C1 segment of cervical spinal cord (tissue), 14 donors: ENCODE measurements around the gene FNDC3B.
A peak's percentile ranks its signal among the peaks of the same experiment; 100 is the strongest.

Experiments
- DNase-seq, 14 donors: peaks; one replicate each; lab custom pipeline; 2025; lab: John Stamatoyannopoulos, UW

The FNDC3B gene

DNA sequence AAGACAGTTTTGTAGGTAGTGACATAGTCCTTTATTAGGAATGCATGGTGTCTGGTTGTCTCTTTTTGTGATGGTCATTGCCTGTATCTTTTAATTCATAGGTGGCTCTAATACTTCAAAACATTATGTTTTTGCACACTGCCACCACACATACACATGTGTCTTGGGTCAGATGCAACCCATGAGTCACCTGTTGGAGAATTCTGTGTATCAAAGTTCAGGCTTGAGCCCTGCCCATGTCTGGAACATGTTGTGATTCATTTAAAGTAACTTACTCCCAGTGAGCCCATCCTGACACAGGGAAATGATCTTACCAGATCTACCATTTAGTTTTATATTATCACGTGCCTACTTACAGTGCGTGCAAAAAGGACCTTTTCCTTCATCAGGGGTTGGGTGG, 266.2 kb downstream of the FNDC3B start:
- no peak for DNase-seq

GRCh38 chr3:172305974-172306373, 266.6 kb downstream of the FNDC3B start:
- no peak for DNase-seq

GRCh38 chr3:172307141-172307560, 267.8 kb downstream of the FNDC3B start:
- no peak for DNase-seq

- DNase-seq = no peak
These were observed 269.7 kb downstream of the FNDC3B start for GRCh38 chr3:172309059-172309458.

- no peak for DNase-seq
These were observed 270.5 kb downstream of the FNDC3B start for GRCh38 chr3:172309741-172310427.

- no peak for DNase-seq
These were observed 271.0 kb downstream of the FNDC3B start for GRCh38 chr3:172310428-172310760.

- no peak for DNase-seq
These were observed 271.8 kb downstream of the FNDC3B start for GRCh38 chr3:172311217-172311616.

GRCh38 chr3:172312001-172312400, 272.6 kb downstream of the FNDC3B start:
- DNase-seq = no peak

DNA sequence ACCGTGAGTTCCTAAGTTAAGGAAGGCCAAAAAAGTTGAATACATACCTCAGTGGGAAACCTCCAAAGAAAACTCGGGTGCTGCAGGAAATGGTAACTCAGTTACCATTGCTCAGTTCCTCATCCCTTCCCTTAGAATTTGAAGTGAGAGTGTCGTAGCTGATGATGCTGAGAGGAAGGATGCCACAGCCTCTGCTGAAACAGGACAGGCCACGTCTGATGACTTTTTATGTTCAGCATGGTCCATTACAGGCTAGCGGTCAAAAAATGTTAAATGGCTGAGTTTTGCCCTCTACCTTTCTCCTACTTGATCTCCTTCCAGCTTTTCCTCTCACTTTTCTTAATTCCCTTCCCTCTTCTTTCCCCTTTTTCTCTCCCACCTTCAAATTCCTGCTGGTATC, 273.3 kb downstream of the FNDC3B start:
- no peak for DNase-seq

DNA sequence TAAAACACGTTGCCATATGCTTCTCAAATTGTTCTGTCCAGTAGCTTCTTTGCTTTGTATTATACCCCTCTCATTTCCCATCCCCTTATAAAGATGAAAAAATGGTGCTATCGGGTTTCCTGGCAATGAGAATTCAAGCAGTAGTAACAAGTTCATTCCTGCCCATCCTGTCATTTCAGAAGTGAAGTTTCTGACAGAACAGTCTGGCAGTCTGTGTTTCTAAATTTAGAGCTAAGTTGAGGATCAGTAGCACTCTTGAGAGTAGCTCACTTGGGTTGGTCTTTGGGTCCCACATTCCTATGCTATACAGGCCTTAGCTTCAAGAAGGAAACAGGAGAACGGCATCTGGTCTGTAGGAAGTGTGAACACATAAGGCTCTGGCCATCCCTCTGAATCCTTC, 274.3 kb downstream of the FNDC3B start:
- no peak for DNase-seq

- DNase-seq = no peak
These were observed 275.3 kb downstream of the FNDC3B start for GRCh38 chr3:172314591-172315160.

GRCh38 chr3:172315401-172316091, 276.2 kb downstream of the FNDC3B start:
- no peak for DNase-seq

DNA sequence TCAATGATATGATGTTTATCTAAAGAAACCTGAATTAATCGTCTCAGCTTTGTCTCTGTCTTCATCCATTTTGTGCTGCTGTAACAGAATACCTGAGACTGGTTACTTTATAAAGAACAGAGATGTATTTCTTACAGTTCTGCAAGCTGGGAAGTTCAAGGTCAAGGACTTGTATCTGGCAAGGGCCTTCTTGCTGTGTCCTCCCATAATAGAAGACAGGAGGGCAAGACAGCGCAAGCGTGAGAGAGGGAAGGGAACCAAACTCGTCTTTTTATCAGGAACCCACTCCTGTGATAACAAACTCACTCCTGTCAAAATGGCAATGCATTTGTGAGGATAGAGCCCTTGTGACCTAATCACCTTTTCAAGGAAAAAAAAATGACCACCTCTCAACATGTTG, 277.4 kb downstream of the FNDC3B start:
- DNase-seq = no peak

DNA sequence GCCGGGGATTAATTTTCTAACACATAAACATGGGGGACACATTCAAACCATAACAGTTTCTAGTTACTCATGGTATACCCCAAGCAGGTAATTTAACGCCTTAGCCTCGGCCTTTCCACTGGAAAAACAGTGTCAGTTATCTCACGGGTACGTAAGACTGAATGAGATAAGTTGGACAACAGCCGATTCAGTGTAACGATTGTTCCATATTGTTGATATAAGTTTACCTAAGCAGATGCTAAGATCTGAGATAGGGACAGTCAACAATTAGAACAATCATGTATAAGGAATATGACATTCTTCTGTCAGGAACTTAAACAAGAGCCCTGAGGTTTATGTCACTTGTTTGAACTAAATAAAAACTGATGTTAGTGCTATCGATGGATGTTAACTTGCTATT, 278.1 kb downstream of the FNDC3B start:
- no peak for DNase-seq

DNA sequence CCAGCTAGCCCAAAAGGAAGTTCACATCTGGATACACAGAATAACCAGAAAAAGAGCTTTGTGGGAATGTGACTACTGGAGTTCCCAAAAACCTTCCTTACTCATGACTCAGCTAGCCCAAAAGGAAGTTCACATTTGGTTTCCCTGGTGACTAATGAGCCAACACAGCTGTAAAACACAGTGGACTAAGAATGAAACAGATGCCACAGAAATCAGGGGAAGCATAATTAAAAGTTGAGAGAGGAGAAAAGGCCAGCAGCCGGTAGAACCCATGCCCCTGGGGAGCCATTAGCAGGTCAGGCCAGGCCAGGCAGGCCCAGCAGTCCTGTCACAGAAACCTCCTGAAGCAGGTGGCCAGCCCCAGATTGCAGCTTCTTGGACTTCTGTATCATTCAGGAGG, 278.6 kb downstream of the FNDC3B start:
- peak in 1 of 14 donors; percentile 28 for DNase-seq

- DNase-seq = no peak
These were observed 280.2 kb downstream of the FNDC3B start for GRCh38 chr3:172319595-172319994.

- DNase-seq = no peak
These were observed 281.1 kb downstream of the FNDC3B start for GRCh38 chr3:172320468-172320867.

DNA sequence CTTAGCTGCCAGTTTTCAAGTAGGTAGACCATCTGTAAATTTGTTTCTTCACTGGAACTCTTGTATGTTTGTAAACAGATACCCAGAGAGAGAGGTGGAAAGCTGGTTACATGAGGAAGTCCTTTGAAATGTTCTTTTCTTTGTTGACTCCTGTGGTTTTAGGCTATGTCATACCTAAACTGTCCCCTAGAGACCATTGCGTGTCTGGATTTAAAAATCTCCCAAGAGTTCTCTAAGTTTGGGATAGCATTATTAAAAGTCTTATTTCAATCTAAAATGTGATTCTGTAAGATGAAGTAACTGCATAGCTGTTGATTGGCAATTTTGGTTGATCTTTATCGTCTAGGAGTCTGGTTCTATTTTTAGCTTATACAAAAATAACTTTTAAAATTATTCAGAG, 281.7 kb downstream of the FNDC3B start:
- no peak for DNase-seq

GRCh38 chr3:172323894-172324610, 284.7 kb downstream of the FNDC3B start:
- DNase-seq = no peak

GRCh38 chr3:172324611-172325203, 285.3 kb downstream of the FNDC3B start:
- peak in 1 of 14 donors; percentile 22 for DNase-seq

GRCh38 chr3:172325461-172325860, 286.1 kb downstream of the FNDC3B start:
- no peak for DNase-seq

DNA sequence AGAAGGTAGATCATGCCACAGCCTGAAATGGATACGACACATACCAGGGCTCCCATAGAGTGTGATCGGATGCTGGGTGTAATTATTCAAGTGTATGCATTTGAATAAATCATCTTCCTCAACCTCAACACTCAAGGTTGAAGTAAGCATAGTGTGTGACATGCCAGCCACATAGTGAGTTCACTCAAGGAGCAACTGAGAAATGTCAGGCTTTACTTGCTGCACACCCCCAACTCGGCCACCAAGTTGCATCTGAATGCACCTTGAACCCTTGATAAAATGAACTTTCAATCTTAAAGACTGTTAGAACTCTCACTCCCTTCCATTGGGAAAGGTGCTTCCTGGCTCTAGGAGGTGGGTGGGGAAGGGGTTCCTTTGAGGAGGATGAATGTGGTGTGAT, 287.6 kb downstream of the FNDC3B start:
- DNase-seq = no peak
